Calu3 (cell line): Measurements from ENCODE around the gene CDH13. TPM values are rescaled to one million over a fixed set of nuclear protein-coding genes. Genes with fewer than 3 reads are reported as not detected.

Source experiments
- BruUV-seq: library from RNA; stranded (reverse); fragments of 400-500 nt; replicated peaks from 2 replicates; lab custom pipeline; 2021; lab: Mats Ljungman, UMichigan
- CTCF ChIA-PET: fragments of 300-600 bp; sonication (Branson Sonifier 250); formaldehyde crosslinking; loops from one replicate; lab custom pipeline; 2022; ENCODE audit warnings: antibody characterized with exemption; lab: Charles Lee
- DNase-seq: peaks from one replicate; pipeline ENCODE4 v3.0.0; 2022
- H3K27ac Mint-ChIP-seq: one replicate; pipeline ENCODE4 v1.8.0; 2022; ENCODE audit warnings: mixed read lengths; ENCODE audit not compliant: unreplicated experiment
- H3K27me3 Mint-ChIP-seq: one replicate; pipeline ENCODE4 v1.8.0; 2022; ENCODE audit warnings: mixed read lengths; ENCODE audit not compliant: unreplicated experiment
- H3K36me3 Mint-ChIP-seq: one replicate; pipeline ENCODE4 v1.8.0; 2022; ENCODE audit warnings: mild to moderate bottlenecking, moderate library complexity, mixed read lengths; ENCODE audit not compliant: insufficient read depth, unreplicated experiment
- H3K4me1 Mint-ChIP-seq: one replicate; pipeline ENCODE4 v1.8.0; 2022; ENCODE audit warnings: mild to moderate bottlenecking, low read depth, mixed read lengths; ENCODE audit not compliant: unreplicated experiment
- H3K4me3 Mint-ChIP-seq: one replicate; pipeline ENCODE4 v1.8.0; 2022; ENCODE audit warnings: mild to moderate bottlenecking, low read depth, moderate library complexity, mixed read lengths; ENCODE audit not compliant: unreplicated experiment
- H3K9me3 Mint-ChIP-seq: one replicate; pipeline ENCODE4 v1.8.0; 2022; ENCODE audit warnings: low read depth, mixed read lengths; ENCODE audit not compliant: unreplicated experiment
- CTCF ChIP-seq: fragments of 200-600 bp; IDR thresholded peaks from one replicate; pipeline ENCODE4 v1.8.0; 2022; ENCODE audit warnings: antibody characterized with exemption; ENCODE audit not compliant: unreplicated experiment
- intact Hi-C: fragments of 100-400 bp; cut with micrococcal nuclease; formaldehyde crosslinking; loops from one replicate; pipeline ENCODE4 v1.10.0; 2022; ENCODE audit not compliant: unreplicated experiment
- total RNA-seq: library from RNA; stranded (reverse); gene quantifications from 2 replicates; pipeline ENCODE4 v1.2.3, GENCODE V29; 2022

CDH13 gene
- total RNA-seq, 1 experiment from 2014 or later, result not detected

- intact Hi-C loops, result no loop called here
- Mint-ChIP-seq H3K27ac (no peak overlapping the region), H3K4me1 (no peaks in the 10 kb centered on the region), H3K36me3 (no peaks in the 10 kb centered on the region), H3K4me3 (no peak overlapping the region), H3K27me3 (no peaks in the 10 kb centered on the region), H3K9me3 (peaks cover 23% of the 10 kb centered on the region)
- CTCF ChIA-PET, result no interaction called here
- DNase-seq, result no peak
- BruUV-seq, result no TSS peak
- TF ChIP-seq CTCF, result no peak
These were observed 197.6 kb downstream of the CDH13 start for GRCh38 chr16:82824408-82824807.

GRCh38 chr16:82829301-82829700 lies 202.5 kb downstream of the CDH13 start:
- Mint-ChIP-seq H3K27ac (no peak overlapping the region), H3K4me3 (no peak overlapping the region), H3K9me3 (peaks cover 14% of the 10 kb centered on the region), H3K36me3 (no peaks in the 10 kb centered on the region), H3K27me3 (no peaks in the 10 kb centered on the region), H3K4me1 (no peaks in the 10 kb centered on the region)
- no TSS peak for BruUV-seq
- CTCF ChIA-PET, result no interaction called here
- no peak for DNase-seq
- TF ChIP-seq CTCF, result no peak
- intact Hi-C loops, result no loop called here

- CTCF ChIA-PET, result no interaction called here
- H3K27ac Mint-ChIP-seq, result no peak overlapping the region
- intact Hi-C loops, result no loop called here
- peaks cover 18% of the 10 kb centered on the region for H3K9me3 Mint-ChIP-seq
- H3K4me3 Mint-ChIP-seq, result no peak overlapping the region
- no peaks in the 10 kb centered on the region for H3K36me3 Mint-ChIP-seq
- no peak for TF ChIP-seq CTCF
- no peak for DNase-seq
- BruUV-seq, result no TSS peak
- no peaks in the 10 kb centered on the region for H3K27me3 Mint-ChIP-seq
- H3K4me1 Mint-ChIP-seq, result no peaks in the 10 kb centered on the region
These were observed 204.2 kb downstream of the CDH13 start for GRCh38 chr16:82830944-82831343.

- intact Hi-C loops, result no loop called here
- BruUV-seq, result no TSS peak
- peaks cover 19% of the 10 kb centered on the region for H3K9me3 Mint-ChIP-seq
- H3K36me3 Mint-ChIP-seq, result no peaks in the 10 kb centered on the region
- H3K27me3 Mint-ChIP-seq, result no peaks in the 10 kb centered on the region
- no peak for TF ChIP-seq CTCF
- CTCF ChIA-PET, result no interaction called here
- DNase-seq, result no peak
- H3K4me3 Mint-ChIP-seq, result no peak overlapping the region
- H3K4me1 Mint-ChIP-seq, result no peaks in the 10 kb centered on the region
- H3K27ac Mint-ChIP-seq, result no peak overlapping the region
These were observed 206.1 kb downstream of the CDH13 start for GRCh38 chr16:82832821-82833220.
